HG02678 (cell line): Measurements from ENCODE around the gene CDKN2C.

Experiments
- ATAC-seq: cut with Tn5 transposase; IDR thresholded peaks from one replicate; pipeline ENCODE4 v1.9.1; 2021; ENCODE audit warnings: mild to moderate bottlenecking, moderate library complexity; ENCODE audit not compliant: unreplicated experiment

CDKN2C gene

GRCh38 chr1:50959913-50960844, 9.9 kb upstream of the CDKN2C start, which contains the start of gene FAF1:
TSS of gene FAF1 (minus strand) at chr1:50960267. CDS start at chr1:50959811, 456 bp downstream.
- ATAC-seq: peak; percentile 85

DNA sequence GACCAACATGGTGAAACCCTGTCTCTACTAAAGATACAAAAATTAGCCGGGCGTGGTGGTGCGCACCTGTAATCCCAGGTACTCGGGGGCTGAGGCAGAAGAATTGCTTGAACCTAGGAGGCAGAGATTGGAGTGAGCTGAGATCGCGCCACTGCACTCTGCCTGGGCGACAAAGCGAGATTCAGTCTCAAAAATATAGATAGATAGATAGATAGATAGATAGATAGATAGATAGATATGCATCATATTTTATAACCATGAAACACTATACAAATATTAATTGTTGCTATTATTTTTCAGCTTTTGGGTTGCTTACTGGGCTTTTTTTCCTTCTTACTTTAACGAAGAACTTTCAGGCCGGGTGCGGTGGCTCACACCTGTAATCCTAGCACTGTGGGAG, 5.2 kb upstream of the CDKN2C start:
- ATAC-seq: no peak

- no peak for ATAC-seq
Measured at GRCh38 chr1:50966991-50967390, 3.1 kb upstream of the CDKN2C start.

GRCh38 chr1:50967416-50968157, 2.5 kb upstream of the CDKN2C start:
- ATAC-seq: no peak

DNA sequence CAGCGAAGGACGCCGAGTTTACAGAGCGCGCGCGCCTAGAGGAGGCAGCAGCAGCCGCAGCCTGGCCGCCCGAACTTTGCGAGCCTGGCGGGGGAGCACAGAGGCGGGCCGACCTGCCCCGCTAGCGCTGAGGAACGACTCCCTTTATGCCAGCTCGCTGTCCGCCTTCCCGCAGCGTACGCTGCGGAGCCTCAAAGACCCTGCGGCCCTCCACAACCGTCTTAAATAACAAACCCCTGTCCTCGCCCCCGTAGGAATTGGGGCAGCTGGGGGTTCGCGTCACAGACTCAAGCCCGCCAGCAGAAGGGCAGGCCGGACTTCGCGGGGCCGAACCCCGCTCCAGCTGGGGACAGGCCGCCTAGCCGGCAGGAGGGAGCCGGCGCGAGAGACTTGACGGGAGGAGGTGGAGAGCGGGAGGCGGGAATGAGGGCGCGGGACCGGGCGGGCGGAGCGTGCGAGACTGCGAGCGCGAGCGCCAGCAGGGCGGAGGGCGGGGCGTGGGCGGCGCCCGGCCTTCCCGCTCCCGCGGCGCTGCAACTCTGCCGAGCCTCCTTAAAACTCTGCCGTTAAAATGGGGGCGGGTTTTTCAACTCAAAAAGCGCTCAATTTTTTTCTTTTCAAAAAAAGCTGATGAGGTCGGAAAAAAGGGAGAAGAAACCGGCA, 1.8 kb upstream of the CDKN2C start:
- ATAC-seq: peak; percentile 64

- ATAC-seq: peak; percentile 15
Measured at GRCh38 chr1:50968821-50969610, 1.0 kb upstream of the CDKN2C start.

DNA sequence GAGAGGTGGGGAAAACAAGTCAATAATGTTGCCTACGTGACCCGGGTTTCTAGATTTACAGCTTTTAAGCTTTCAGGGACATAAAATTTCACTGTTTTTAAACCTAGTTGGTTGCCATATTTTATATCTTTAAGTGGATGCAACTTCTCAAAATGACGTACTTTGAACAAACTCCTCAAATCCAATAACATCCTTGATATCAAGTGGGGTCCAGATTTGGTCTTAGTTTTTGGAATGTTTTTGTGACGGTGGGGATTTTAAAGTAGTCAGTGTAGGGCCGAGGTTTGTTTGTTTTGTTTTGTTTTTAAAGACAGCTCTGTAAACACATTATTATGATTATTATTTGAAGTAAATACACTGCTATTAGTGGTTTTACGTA, 453 bp downstream of the CDKN2C start:
- no peak for ATAC-seq

DNA sequence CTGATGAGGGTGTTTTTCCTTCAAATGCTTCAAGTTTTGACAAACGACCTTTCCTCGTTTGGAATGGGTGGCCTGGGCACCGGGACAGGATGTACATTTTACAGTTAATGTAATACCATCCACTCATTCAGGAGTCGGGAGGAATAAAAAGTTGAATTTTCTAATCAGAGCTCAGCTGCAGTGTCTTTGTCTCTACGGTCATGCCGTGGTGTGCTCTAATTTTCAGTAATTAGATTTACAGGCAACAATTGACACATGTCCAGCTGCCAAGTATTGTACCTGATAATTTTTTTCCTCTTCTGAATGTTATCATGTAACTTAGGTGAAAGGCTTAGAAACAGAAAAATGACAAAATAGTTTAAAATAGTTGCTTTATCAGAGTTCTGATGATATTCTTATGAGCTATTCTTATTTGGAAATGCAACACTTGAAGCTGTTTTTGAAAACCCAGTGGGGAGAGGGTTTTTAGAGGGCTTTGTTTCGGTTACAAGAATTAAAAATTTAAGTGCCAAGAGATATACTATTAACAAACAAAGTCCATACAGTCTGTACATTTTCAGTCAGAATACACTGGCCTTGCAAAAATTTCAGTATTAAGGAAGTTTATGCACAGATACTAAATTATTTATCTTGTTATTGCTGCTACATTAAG, 1.0 kb downstream of the CDKN2C start:
- no peak for ATAC-seq

GRCh38 chr1:50971748-50972305, 1.8 kb downstream of the CDKN2C start:
- no peak for ATAC-seq

DNA sequence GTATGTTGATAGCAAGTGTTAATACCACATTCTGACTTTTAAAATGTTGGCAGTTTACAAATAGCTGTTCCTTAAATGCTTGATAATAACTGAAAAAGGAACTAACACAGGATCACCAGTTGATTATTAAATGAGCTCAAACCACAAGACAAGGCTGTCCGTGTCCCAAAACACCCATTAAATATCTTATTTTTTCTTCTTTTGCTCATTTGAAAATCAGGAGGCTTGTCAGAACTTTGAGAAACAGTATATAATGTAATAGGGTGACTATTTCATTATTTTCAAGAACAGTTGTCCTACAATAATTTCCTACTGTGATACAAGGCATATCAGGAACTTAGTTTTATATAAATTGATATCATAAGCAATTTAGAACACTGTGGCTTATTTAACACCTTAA, 2.7 kb downstream of the CDKN2C start:
- no peak for ATAC-seq

DNA sequence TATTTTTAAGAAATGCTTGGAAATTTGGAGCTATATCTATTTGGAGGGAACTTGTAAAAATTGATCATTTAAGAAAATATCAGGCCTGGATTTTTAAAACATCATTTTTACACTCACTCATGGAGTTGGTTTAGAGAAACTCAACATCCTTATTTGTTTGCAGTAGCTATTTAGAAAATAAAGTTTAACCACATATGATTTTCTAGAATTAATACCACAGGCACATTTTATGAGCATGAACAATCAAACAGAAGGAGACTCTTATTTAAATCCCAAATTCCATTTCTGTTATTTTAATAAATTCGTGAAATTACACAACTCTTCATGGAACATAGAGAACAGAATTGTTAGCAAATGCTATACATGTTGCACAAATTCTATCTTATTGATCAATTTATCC, 3.2 kb downstream of the CDKN2C start:
- no peak for ATAC-seq

GRCh38 chr1:50973875-50974617, 4.0 kb downstream of the CDKN2C start:
- ATAC-seq: no peak

- no peak for ATAC-seq
Measured at GRCh38 chr1:50974618-50974935, 4.5 kb downstream of the CDKN2C start.

DNA sequence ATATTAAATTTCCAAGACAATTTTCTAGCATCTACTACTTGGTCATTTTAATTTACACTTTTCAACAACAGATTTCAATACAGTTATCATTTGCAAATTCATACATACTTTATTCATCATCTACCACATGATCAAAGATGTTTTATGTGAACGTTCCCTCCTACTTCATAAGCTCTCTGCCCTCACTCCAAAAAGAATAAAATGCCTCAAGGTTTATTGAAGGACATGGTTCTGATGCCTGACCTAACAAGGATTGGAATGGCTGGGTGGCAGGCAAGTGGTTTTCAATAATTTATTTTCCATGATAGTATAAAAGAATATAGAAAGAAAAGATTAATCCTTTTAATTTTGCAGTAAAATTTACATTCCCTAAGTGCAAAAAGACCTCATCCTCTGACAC, 5.4 kb downstream of the CDKN2C start:
- ATAC-seq: no peak

- ATAC-seq: no peak
Measured at GRCh38 chr1:50976111-50976889, 6.3 kb downstream of the CDKN2C start.

GRCh38 chr1:50976890-50977574, 7.0 kb downstream of the CDKN2C start:
- peak; percentile 55 for ATAC-seq

DNA sequence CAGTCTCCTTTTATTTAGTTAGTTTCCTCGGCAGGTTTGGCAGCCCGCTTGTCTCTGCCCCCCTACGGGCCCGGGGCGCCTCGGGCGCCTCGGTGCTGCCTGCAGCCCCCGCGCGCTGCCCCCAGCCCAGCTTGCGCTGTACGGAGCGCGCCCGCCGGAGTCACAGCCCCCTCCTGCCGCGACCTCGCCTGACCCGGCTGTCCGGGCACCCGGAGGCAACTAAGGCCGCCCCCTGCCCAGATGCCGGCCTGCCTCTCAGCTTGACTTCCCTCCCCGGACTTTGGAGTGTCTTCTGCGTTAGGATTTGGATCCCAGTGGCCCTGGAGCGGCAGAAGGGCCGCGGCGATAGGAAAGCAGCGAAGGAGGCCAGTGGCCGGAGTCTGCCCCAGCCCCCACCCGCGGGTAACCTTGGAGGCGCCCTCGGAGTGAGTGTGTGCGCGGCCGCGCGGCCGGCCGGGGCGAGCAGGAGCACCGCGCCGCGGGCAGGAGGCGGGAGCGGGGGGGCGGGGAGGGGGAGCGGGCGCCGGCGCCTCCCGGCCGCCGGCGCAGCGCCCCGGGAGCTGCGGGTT, 7.6 kb downstream of the CDKN2C start:
- peak; percentile 68 for ATAC-seq
